ENCODE results near the gene ARRDC1. TPM values are rescaled to one million over a fixed set of nuclear protein-coding genes. Genes with fewer than 3 reads are reported as not detected.
"Not testable (repeated sequence)": the region's sequence is repeated elsewhere in the genome, so short reads cannot be mapped to it uniquely, and the experiment has no call there.

Gene ARRDC1
- total and polyA plus RNA-seq, 7 donors: 6.9 to 18.9 (median 14.2) TPM

DNA sequence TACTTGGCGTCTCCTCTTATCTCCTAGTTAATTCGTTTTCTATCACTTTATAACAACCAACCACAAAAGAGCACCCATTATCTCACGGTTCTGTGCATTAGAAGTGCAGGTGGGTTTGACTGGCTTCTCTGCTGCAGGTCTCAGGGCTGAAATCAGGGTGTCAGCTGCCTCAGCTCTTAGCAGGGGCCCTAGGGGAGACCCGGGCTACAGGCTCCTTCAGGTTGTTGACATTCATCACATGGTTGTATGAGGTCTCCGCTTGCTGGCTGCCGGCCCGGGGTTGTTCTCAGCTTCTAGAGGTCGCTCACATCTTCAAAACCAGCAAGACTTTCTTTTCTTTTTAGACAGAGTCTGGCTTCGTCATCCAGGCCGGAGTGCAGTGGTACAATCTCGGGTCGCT, 12.3 kb upstream of the ARRDC1 start:
- Histone ChIP-seq H3K4me3 (no peak overlapping the region), H3K4me1 (peaks cover 9% of the 10 kb centered on the region), H3K9me3 (no peaks in the 10 kb centered on the region), H3K36me3 (ENCODE audit: insufficient read depth in 1 of 2, low read depth in 1 of 2) (peaks cover 0 to 7% of the 10 kb centered on the region in 2 donors), H3K27ac (no peak overlapping the region), H3K27me3 (ENCODE audit: insufficient read depth in 3 of 3, low read length in 2 of 3) (no peaks in the 10 kb centered on the region)
- no peak for ATAC-seq
- intact Hi-C loops (cut with DNase I): no loop called here
- TF ChIP-seq, protein P1, sequence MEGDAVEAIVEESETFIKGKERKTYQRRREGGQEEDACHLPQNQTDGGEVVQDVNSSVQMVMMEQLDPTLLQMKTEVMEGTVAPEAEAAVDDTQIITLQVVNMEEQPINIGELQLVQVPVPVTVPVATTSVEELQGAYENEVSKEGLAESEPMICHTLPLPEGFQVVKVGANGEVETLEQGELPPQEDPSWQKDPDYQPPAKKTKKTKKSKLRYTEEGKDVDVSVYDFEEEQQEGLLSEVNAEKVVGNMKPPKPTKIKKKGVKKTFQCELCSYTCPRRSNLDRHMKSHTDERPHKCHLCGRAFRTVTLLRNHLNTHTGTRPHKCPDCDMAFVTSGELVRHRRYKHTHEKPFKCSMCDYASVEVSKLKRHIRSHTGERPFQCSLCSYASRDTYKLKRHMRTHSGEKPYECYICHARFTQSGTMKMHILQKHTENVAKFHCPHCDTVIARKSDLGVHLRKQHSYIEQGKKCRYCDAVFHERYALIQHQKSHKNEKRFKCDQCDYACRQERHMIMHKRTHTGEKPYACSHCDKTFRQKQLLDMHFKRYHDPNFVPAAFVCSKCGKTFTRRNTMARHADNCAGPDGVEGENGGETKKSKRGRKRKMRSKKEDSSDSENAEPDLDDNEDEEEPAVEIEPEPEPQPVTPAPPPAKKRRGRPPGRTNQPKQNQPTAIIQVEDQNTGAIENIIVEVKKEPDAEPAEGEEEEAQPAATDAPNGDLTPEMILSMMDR (IDR thresholded peaks at IDR 0.05): no peak
- no peak for DNase-seq
- 87 to 90% (median 88%) methylated on average over 12 of the region's 12 CpGs for WGBS, 3 donors

DNA sequence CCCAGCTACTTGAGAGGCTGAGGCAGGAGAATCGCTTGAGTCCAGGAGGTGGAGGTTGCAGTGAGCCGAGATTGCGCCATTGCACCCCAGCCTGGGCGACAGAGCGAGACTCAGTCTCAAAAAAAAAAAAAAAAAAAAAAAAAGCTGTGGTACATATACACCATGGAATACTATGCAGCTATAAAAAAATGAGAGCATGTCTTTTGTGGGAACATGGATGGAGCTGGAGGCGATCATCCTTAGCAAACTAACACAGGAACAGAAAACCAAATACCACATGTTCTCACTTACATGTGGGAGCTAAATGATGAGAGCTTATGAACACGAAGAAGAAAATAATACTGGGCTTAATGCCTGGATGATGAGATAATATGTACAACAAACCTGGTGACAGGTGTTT, 8.9 kb upstream of the ARRDC1 start:
- H3K27me3 ChIP-seq (ENCODE audit: insufficient read depth in 3 of 3, low read length in 2 of 3); H3K4me1 ChIP-seq; DNase-seq; H3K4me3 ChIP-seq; H3K9me3 ChIP-seq; H3K36me3 ChIP-seq (ENCODE audit: insufficient read depth in 1 of 2, low read depth in 1 of 2); ATAC-seq; intact Hi-C loops (cut with DNase I); H3K27ac ChIP-seq: not testable (repeated sequence)
- 93 to 94% (median 93%) methylated on average over 7 of the region's 7 CpGs for WGBS, 3 donors

DNA sequence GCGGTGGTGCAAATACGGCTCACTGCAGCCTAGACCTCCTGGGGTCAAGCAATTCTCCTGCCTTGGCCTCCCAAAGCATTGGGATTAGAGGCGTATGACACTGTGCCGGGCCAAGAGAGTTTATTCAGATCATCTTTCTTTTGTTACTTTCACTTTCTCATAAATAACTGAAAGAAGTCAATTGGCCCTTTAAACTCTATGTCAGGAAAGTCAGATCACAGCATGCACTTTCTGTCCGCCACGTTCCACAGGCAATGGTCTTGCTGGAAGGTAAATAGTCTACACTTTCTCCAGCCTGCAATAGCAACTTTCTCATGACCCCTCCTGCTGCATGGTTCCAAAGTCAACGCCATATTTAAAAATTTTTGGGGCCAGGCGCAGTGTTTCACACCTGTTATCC, 6.5 kb upstream of the ARRDC1 start:
- WGBS, 3 donors: 68 to 70% (median 69%) methylated on average over 8 of the region's 8 CpGs
- intact Hi-C loops (cut with DNase I): no loop called here
- Histone ChIP-seq H3K4me3 (no peak overlapping the region), H3K27ac (no peak overlapping the region), H3K9me3 (no peaks in the 10 kb centered on the region), H3K4me1 (no peaks in the 10 kb centered on the region), H3K27me3 (ENCODE audit: insufficient read depth in 3 of 3, low read length in 2 of 3) (no peaks in the 10 kb centered on the region), H3K36me3 (ENCODE audit: insufficient read depth in 1 of 2, low read depth in 1 of 2) (no peaks in the 10 kb centered on the region)
- DNase-seq: no peak
- ATAC-seq: no peak
- TF ChIP-seq, protein P1 (IDR thresholded peaks at IDR 0.05): no peak

DNA sequence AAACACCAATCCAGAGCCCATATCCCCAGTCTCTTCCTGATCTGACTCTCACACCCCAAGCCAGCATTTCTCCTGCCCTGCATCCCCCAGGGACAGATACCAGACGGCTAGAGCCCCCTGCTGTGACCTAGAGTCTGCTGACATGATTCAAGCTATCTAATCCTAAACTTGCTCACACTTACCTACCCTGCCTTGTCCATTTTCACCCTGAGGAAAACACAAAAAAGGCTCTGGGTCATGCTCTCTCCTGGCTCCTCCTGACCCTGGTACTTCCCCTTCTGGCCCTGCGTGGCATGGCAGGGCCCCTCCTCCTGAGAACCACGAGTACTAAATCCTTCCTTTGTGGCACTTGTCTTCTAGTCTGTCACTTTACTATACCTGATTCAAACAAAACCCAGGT, 2.8 kb upstream of the ARRDC1 start:
- ATAC-seq (no peak), DNase-seq (no peak)
- Histone ChIP-seq H3K27me3 (ENCODE audit: insufficient read depth in 3 of 3, low read length in 2 of 3) (no peaks in the 10 kb centered on the region), H3K4me1 (peaks cover 15% of the 10 kb centered on the region), H3K36me3 (ENCODE audit: insufficient read depth in 1 of 2, low read depth in 1 of 2) (no peaks in the 10 kb centered on the region), H3K9me3 (no peaks in the 10 kb centered on the region), H3K27ac (no peak overlapping the region), H3K4me3 (no peak overlapping the region)
- WGBS, 3 donors: 9 to 12% (median 12%) methylated on average over 3 of the region's 3 CpGs
- intact Hi-C loops (cut with DNase I): no loop called here
- TF ChIP-seq, protein P1 (IDR thresholded peaks at IDR 0.05): no peak

DNA sequence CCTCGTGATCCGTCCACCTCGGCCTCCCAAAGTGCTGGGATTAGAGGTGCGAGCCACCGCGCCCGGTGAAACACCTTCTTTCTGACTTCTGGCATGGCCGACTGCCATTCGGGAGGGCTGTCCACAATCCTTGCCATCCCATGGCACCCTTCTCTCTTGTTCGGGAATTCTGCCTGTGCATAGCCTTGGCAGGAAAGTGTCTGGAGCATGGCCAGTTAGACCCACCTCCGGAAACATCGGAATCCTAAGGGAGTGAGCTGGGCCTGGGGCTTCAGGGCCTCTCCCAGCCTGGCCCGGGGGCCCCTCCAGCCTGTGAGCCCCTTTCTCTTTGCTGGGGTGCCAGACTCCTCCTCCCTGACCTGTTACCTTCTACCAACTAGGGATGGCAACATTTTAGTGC, 1.6 kb upstream of the ARRDC1 start:
- Histone ChIP-seq H3K9me3 (no peaks in the 10 kb centered on the region), H3K27ac (no peak overlapping the region), H3K4me1 (peaks cover 15% of the 10 kb centered on the region), H3K36me3 (ENCODE audit: insufficient read depth in 1 of 2, low read depth in 1 of 2) (no peaks in the 10 kb centered on the region), H3K27me3 (ENCODE audit: insufficient read depth in 3 of 3, low read length in 2 of 3) (no peaks in the 10 kb centered on the region), H3K4me3 (no peak overlapping the region)
- TF ChIP-seq, protein P1 (IDR thresholded peaks at IDR 0.05): no peak
- ATAC-seq: no peak
- WGBS, 3 donors: 50 to 70% (median 59%) methylated on average over 13 of the region's 13 CpGs
- no peak for DNase-seq
- intact Hi-C loops (cut with DNase I): no loop called here

All from psoas muscle (tissue), 8 donors.